Thoracic aorta (tissue), 2 donors: Measurements from ENCODE around the gene HCN2. TPM values are rescaled to one million over a fixed set of nuclear protein-coding genes. Genes with fewer than 3 reads are reported as not detected.

Experiments
- ATAC-seq: fragments of 150-250 bp; one replicate; pipeline ENCODE4 v1.8.0; 2017; ENCODE audit warnings: low read depth; ENCODE audit not compliant: insufficient number of reproducible peaks, low FRiP score
- DNase-seq: peaks from one replicate; pipeline ENCODE4 v3.0.0-alpha.2; 2020; ENCODE audit warnings: low spot score
- H3K27ac ChIP-seq, 2 donors: fragments of 200-600 bp; sonication (generic); 1 replicate in 1 of 2; 2 replicates in 1 of 2; pipeline ENCODE4 v1.5.1; 2016; ENCODE audit warnings: mild to moderate bottlenecking in 2 of 2, moderate library complexity in 2 of 2
- H3K27me3 ChIP-seq: fragments of 200-600 bp; sonication (generic); replicated peaks from 2 replicates; pipeline ENCODE4 v1.6.0; 2016; ENCODE audit warnings: mild to moderate bottlenecking; ENCODE audit not compliant: insufficient read depth
- H3K36me3 ChIP-seq: fragments of 200-600 bp; sonication (generic); one replicate; pipeline ENCODE4 v1.5.1; 2016
- H3K4me1 ChIP-seq, 2 donors: fragments of 200-600 bp; sonication (generic); 1 replicate in 1 of 2; 2 replicates in 1 of 2; pipeline versions ENCODE4 v1.5.1 to v1.6.0; 2016; ENCODE audit warnings: low read depth in 2 of 2, mild to moderate bottlenecking in 1 of 2; ENCODE audit not compliant: control insufficient read depth in 1 of 2
- H3K4me3 ChIP-seq: fragments of 200-600 bp; sonication (generic); 2 replicates; pipeline ENCODE4 v1.5.1; 2016; ENCODE audit warnings: mild to moderate bottlenecking
- H3K9me3 ChIP-seq: fragments of 200-600 bp; sonication (generic); 2 replicates; pipeline ENCODE4 v1.5.1; 2016
- CTCF ChIP-seq: fragments of 200-600 bp; sonication (generic); IDR thresholded peaks from one replicate; pipeline ENCODE4 v1.5.1; 2019; ENCODE audit warnings: antibody characterized with exemption
- total RNA-seq, 2 donors: library from RNA; depleted of rRNA; stranded (reverse); fragments of >200 nt; gene quantifications; one replicate each; pipeline versions ENCODE4 v1.1.0 to v1.2.3, GENCODE V29; 2016

Gene HCN2
- total RNA-seq, 2 donors from 2014 or later: not detected

DNA sequence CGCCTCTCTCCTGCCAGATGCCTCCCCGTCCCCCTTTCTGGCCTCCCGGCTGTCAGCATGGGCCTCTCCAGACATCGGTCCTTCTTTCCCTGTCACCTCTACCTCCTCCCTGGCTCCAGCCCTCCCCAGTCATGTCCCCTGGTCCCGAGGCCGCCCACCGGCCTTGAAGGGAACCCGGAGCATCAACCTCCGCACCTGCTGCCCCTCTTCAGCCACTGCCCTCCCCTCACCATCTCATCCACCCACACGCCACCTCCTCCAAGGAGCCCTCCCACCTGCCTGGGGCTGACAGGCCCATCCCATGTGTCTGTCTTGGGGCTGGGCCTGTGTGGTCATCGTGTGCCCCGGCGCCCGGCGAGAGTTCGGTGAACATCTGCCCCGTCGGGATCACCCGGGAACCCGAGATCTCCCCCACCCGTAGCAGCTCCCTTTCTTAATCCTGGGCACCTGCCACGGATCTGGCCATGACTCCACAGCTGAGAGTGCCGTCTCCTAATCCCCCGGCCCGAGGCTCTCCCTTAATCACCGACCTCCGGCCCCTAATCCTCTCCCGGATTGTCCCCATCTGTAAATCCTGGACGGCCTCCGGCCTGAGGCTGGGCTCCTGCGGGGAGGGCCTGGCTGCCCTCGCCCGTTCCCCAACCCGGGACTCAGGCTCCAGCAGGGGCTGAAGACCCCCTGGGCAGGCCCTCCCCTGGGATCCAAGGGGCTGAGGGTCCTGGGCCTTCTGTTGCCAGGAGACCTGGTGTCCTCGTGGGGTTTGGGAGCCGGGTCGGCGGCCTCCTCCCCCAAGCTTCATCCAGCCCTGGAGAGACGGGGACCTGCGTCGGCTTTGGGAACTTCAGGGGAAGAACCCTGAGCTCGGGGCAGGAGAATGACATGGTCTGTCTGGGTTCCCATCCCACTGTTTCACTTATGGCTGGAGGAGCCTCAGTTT, 5.9 kb downstream of the HCN2 start:
- no peak for TF ChIP-seq CTCF
- Histone ChIP-seq H3K4me3 (no peak overlapping the region), H3K27ac (no peak overlapping the region), H3K9me3 (no peaks in the 10 kb centered on the region), H3K27me3 (peaks cover 14% of the 10 kb centered on the region), H3K36me3 (no peaks in the 10 kb centered on the region), H3K4me1 (peaks cover 0 to under 1% of the 10 kb centered on the region in 2 donors)
- DNase-seq (no peak), ATAC-seq (no peak)

DNA sequence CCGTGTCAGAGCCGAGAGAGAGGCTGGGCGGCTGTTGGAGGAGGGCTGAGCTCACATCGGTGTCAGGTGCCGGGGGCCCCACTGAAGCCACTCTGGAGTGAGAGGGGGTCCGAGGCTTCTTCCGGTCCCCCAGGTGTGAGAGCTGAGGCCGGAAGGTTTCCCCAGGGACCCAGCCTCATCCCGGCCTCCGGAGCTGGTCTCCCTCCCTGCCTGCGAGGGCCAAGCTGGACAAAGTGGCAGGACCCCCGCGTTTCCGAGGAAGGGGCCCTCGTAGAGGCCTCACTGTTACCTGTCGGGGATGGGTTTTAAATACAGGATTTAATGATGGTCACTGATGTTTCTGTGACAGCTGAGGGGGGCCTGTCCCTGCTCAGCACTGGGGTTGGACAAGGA, 6.6 kb downstream of the HCN2 start:
- H3K36me3 ChIP-seq: no peaks in the 10 kb centered on the region
- no peak for TF ChIP-seq CTCF
- no peaks in the 10 kb centered on the region for H3K4me1 ChIP-seq
- ATAC-seq (no peak), DNase-seq (no peak)
- no peaks in the 10 kb centered on the region for H3K9me3 ChIP-seq
- no peak overlapping the region for H3K27ac ChIP-seq
- no peak overlapping the region for H3K4me3 ChIP-seq
- peaks cover 7% of the 10 kb centered on the region for H3K27me3 ChIP-seq

DNA sequence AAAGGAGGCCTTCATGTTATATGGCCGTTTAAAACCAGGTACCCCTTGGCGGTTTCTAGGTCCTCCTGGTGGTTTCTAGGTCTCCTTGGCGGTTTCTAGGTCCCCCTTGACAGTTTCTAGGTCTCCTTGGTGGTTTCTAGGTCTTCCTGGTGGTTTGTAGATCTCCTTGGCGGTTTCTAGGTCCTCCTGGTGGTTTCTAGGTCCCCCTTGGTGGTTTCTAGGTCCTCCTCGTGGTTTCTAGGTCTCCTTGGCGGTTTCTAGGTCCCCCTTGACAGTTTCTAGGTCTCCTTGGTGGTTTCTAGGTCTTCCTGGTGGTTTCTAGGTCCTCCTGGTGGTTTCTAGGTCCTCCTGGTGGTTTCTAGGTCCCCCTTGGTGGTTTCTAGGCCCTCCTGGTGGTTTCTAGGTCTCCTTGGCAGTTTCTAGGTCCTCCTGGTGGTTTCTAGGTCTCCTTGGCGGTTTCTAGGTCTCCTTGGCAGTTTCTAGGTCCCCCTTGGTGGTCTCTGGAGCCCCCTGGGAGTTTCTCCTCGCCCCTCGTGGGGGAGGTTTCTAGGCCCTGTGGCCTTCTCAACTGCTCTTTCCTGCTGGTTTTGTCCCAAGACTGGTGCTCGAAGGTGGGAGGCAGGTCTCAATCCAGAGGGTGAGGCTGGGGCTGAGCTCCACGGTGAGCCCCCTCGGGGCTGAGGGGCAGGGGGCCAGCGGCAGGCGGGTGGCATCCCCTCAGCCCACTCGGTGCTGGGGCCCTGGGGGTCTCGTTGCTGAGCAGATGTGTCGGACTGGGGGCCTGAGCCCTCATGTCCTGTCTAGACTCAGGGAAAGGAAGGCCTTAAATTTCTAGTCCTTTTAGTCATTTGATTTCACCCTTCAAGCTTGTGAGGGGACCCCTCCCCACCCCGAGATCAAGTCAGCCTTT, 8.0 kb downstream of the HCN2 start:
- DNase-seq (no peak), ATAC-seq (no peak)
- no peak overlapping the region for H3K4me3 ChIP-seq
- H3K9me3 ChIP-seq: no peaks in the 10 kb centered on the region
- no peak overlapping the region for H3K27ac ChIP-seq
- no peaks in the 10 kb centered on the region for H3K27me3 ChIP-seq
- H3K36me3 ChIP-seq: no peaks in the 10 kb centered on the region
- no peaks in the 10 kb centered on the region for H3K4me1 ChIP-seq
- no peak for TF ChIP-seq CTCF

DNA sequence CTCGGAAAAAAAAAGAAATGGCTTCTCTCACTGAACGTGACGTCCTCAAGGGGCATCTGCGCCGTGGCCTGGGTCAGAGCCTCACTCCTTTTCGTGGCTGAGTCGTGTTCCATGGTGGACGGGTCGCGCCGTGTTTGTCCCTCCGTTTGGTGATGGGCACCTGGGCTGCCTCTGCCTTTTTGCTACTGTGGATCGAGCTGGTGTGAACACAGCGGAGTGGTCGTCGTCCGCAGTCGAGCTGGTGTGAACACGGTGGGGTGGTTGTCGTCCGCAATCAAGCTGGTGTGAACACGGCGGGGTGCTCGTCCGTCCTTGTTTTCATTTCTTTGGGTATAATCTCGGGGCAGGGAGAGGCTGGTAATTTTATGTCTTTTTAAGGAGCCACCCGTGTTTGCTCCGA, 11.6 kb downstream of the HCN2 start:
- no peaks in the 10 kb centered on the region for H3K36me3 ChIP-seq
- no peak overlapping the region for H3K27ac ChIP-seq
- DNase-seq: no peak
- no peak overlapping the region for H3K4me3 ChIP-seq
- no peak for ATAC-seq
- no peaks in the 10 kb centered on the region for H3K27me3 ChIP-seq
- H3K9me3 ChIP-seq: no peaks in the 10 kb centered on the region
- TF ChIP-seq CTCF: no peak
- no peaks in the 10 kb centered on the region for H3K4me1 ChIP-seq

GRCh38 chr19:601790-602189, 12.1 kb downstream of the HCN2 start:
- no peak overlapping the region for H3K27ac ChIP-seq
- no peaks in the 10 kb centered on the region for H3K36me3 ChIP-seq
- no peak for ATAC-seq
- DNase-seq: no peak
- H3K9me3 ChIP-seq: no peaks in the 10 kb centered on the region
- H3K27me3 ChIP-seq: no peaks in the 10 kb centered on the region
- H3K4me3 ChIP-seq: no peak overlapping the region
- no peaks in the 10 kb centered on the region for H3K4me1 ChIP-seq
- TF ChIP-seq CTCF: no peak
